GM18502 (cell line): ENCODE measurements around the gene CYP2R1.

ENCODE experiments used
- ATAC-seq: cut with Tn5 transposase; IDR thresholded peaks from one replicate; pipeline ENCODE4 v1.9.1; 2021; ENCODE audit warnings: mild to moderate bottlenecking; ENCODE audit not compliant: unreplicated experiment, poor library complexity

CYP2R1 gene, protein sequence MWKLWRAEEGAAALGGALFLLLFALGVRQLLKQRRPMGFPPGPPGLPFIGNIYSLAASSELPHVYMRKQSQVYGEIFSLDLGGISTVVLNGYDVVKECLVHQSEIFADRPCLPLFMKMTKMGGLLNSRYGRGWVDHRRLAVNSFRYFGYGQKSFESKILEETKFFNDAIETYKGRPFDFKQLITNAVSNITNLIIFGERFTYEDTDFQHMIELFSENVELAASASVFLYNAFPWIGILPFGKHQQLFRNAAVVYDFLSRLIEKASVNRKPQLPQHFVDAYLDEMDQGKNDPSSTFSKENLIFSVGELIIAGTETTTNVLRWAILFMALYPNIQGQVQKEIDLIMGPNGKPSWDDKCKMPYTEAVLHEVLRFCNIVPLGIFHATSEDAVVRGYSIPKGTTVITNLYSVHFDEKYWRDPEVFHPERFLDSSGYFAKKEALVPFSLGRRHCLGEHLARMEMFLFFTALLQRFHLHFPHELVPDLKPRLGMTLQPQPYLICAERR

DNA sequence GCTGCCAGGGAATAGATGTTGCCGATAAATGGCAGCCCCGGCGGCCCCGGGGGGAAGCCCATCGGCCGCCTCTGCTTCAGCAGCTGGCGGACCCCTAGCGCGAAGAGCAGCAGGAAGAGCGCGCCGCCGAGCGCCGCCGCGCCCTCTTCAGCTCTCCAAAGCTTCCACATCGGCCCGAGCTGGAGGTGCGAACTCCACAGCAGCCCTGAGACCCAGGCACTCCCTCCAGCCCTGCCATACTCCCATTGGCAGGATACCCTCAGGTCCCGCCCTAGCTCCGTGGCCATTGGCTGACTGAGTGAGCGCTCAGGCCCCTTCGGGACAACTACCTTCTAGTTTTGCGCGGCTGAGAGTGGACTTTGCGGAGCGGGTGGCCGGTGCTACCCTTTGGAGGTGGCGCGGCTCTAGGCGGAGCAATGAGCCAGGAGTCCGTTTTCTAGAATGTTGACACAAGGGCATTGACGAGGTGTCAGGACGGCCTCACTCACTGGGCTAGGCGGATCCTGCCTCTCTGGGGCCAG lies at the start of gene CYP2R1:
TSS of gene CYP2R1 (minus strand) at position 196 of the 521 bp plus-strand sequence. CDS start at position 170, 26 bp downstream.
- peak; percentile 97 for ATAC-seq

DNA sequence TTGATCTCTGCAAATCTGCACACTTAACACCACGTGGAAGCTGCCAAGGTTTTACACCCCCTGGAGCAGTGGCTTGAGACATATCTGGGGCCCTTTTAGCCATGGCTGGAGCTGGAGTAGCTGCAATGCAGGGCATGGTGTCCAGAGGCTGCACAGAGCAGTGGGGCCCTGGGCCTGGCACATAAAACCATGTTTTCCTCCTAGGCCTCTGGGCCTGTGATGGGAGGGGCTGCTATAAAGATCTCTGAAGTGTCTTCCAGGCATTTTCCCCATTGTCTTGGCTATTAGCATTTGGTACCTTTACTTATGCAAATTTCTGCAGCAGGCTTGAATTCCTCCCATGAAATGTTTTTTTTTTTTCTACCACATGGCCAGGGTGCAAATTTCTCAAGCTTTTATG lies 46.9 kb upstream of the CYP2R1 start:
- ATAC-seq, result no peak

DNA sequence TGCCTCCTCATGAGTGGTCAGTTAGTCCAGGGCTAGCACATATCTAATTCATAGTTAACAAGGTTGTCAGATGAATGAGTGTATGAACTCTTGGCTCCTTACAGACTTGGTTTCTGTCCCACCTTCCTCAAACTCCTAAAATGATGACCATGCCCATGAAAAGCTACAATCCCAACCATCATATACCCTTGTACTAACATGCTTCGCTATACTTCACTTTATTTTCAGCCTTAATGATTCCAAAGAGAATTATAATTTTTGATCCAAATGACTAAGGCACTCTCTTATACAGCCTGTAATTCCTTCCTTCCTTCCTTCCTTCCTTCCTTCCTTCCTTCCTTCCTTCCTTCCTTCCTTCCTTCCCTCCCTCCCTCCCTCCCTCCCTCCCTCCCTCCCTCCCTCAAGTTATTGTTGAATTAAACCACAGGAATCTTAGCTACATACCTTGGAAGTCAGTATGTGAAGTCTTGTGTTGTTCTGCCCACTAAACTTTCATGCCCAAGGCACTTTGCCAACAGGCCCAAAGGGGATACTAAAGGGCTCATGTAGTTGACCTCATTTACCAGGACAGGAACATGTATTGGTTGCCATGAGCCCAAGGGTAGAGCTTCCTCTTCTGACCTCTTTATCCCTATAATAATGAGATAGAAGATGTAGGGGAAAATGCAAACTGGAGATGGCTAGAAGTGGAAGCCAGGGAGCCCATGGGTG lies 42.8 kb upstream of the CYP2R1 start:
- no peak for ATAC-seq

DNA sequence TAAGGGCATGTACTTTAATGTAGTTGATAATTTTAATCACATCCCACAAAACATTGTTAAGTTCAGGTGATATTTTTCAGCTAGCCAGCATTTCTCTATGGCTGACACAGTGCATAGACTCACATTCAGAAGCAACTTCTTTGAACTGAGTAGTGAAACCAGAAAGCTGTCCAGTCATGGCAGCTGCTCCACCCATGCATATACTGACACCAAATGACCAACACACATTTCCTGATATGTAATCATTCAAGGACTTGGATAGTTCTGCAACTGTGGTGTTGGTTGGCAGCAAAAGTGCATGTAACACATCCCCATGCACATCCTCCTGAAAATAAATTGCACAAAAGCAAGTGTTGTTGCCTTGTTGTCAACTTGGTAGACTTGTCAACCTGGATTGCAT lies 40.4 kb upstream of the CYP2R1 start:
- no peak for ATAC-seq

DNA sequence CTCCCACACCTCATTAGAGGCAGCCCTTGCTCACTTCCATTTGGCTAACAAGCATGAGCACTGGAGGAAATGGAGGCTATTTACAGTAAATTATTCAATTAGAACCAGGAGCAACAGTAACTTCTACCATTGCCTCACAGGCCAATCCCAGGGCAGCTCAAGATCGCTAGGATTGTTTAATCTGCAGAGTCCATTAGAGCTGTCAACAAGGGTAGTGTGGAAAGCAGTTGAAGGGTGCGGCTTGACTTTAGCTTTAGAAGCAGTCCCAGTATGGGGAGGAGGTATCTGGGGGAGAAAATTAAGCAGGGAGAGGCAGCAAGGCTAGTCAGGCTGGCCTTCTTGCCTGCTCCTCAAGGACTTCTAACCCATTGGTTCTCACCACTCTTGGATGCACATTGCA lies 38.3 kb upstream of the CYP2R1 start:
- no peak for ATAC-seq

DNA sequence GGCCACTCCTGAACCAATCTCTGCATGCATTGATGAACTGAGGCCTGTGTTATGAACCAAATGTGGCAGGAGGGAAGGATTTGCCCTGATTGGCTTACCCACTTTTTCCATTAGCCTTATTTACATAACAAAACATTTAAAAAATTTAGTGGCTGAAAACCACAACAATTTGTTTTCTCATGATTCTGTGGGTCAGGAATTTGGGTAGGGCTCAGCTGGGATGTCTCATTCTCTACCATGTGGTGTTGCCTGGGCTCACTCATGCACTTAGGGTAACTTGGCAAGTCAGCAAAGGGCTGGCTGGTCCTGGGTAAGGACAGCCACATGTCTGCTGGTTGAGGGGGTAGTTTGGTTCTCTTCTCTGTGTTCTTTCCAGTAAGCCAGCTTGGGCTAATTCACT lies 35.1 kb upstream of the CYP2R1 start:
- no peak for ATAC-seq

DNA sequence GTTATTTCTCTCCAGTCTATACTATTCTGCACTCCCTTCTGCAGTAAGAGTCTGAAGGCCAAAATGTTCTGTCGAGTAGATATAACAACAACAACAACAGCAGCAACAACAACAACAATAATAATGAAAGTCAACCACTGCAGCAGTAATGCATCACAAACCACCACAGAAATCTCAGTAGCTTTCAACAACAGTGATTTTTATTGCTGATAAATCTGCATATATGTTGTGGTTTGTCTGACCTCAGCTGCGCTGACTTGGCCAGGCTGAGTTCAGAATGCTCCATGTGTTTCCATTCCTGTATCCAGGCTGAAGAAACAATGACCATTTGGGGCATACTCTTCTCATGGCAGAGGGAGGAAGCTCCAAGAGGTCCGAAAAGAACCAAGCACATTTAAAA lies 32.3 kb upstream of the CYP2R1 start:
- ATAC-seq, result no peak

DNA sequence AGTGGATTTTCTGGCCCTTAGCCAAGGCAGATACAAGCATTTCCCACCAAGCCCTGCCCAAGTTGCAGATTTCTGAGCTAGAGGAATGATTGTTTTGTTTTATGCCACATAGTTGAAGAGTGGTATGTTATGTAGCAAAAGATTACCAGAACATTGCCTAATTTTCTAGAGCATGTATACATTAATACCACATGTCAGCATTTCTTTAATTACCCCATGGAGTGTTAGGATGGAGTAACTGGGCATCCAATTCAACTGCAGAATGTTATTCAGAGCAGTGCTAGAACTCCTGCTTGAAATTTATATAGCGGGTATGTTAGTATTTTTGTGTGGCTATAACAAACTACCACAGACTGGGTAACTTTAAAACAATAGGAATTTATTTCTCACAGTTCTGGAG lies 24.4 kb upstream of the CYP2R1 start:
- no peak for ATAC-seq

DNA sequence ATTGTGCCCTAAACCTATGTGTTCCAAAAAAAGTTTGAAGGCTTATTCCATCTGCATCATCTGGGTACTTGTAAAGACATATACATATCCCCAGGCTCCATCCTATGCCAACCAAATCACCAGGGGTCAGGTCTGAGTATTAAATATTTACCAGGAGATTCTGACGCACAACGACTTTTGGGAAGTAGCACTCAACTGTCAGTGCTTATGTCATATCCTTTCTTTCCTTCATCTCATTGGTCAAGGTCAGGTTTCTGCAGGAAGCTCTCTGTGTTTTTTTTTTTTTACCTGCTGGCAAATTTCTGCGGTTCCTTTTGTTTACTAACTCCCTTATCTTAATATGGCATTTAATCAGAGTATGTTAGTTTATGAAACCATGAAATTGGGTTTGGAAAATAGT lies 22.5 kb upstream of the CYP2R1 start:
- no peak for ATAC-seq

DNA sequence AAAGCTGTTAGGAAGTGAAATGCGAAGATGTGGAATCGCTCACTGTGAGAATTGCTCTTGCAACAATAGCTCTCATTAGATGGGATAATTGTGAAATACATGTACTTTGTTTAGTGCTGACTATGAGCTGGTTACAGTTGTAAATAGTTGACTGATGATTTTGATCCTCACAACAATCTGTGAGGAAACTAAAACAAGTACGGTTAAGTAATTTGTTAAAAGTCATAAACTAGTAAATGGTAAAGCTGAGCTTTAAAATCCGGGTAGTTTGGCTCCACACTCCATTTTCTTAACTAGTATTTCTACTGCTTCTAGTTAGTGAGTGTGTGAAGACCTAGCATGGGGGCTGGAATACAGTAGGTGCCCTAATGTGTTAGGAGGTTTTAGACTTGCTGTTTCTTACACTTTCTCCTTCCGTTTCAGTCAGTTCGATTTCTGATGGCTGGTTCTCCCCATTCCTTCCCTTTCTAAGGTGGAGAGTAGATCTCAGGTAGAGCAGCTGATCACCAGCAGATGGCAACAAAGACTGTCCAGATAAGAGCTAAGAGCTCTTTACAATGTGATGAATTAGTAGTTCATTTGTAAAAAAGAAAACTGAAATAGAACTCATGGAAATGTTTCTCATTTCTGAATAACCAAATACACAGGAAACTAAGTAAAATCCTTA lies 16.3 kb upstream of the CYP2R1 start:
- no peak for ATAC-seq

DNA sequence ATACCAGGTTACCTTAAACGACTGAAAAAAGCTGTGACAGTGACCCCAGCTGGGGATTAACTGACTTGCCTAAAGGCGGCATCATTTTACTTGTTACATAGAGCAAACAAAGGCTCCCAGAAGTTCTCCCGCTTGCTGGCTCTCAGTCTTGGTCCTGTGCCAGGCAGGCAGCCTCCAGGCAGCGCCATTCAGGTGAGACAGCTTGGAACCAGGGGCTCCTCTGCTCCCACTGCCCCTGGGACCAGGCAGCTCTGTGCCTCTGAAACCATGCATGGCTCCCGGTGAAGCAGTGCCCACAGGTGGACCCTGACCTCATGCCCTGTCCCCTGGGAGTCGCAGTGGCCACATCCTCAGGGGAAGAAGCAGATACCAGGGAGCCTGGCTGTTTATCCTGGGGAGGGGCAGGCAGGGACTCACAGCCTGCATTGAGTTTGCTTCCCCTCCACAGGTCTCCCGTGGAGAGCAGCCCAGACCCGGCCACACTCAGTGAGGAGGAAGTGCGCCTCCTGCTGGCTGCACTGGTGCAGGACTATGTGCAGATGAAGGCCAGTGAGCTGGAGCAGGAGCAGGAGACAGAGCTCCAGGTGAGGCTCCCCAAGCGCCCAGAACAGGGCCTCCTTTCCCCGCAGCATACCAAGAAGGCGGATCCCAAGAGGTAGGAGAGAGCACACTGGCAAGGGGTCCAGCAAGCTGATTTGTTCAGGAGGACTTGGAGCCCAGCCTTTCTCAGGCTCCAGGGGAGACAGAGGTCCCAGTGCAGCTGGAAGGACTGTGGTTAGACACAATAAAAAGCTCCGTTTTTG lies 15.6 kb upstream of the CYP2R1 start:
- peak; percentile 57 for ATAC-seq

DNA sequence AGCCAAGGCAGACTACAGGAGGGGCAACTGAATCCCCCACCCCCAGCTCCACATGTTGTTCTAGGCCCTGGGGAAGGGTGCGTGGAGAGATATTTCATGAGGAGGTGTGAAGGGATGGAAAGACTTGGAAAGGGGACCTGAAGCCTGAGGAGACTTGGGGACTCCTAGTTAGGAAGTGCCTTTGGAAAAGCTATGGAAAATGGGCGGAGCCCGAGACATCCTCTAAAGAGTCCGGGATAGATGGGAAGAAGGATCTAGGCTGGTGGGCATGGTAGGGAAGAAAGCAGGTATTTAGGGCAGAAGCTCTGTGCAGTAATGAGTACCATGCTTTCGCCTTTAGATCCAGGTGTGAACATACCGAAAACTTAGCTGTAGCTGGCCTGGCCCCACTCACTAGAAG lies 15.0 kb upstream of the CYP2R1 start:
- ATAC-seq, result no peak

DNA sequence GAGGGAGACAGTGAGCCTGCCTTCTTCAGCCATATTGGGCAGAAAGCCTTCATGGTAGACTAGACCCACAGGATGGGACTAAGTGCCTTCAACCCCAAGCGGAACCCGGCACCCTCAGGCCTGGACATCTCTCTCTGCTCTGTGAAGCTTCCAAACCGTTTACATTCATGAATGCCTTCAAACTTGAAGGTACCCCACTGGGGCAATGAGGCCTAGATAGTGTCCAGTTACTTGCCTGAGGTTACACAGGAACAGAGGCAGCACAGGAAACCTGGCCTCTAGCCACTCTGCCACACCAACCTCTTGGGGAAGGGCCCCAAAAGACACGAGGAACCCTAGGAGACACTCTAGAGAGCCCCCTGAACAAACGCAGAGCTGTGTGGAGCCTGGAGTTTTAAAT lies 14.5 kb upstream of the CYP2R1 start:
- no peak for ATAC-seq

DNA sequence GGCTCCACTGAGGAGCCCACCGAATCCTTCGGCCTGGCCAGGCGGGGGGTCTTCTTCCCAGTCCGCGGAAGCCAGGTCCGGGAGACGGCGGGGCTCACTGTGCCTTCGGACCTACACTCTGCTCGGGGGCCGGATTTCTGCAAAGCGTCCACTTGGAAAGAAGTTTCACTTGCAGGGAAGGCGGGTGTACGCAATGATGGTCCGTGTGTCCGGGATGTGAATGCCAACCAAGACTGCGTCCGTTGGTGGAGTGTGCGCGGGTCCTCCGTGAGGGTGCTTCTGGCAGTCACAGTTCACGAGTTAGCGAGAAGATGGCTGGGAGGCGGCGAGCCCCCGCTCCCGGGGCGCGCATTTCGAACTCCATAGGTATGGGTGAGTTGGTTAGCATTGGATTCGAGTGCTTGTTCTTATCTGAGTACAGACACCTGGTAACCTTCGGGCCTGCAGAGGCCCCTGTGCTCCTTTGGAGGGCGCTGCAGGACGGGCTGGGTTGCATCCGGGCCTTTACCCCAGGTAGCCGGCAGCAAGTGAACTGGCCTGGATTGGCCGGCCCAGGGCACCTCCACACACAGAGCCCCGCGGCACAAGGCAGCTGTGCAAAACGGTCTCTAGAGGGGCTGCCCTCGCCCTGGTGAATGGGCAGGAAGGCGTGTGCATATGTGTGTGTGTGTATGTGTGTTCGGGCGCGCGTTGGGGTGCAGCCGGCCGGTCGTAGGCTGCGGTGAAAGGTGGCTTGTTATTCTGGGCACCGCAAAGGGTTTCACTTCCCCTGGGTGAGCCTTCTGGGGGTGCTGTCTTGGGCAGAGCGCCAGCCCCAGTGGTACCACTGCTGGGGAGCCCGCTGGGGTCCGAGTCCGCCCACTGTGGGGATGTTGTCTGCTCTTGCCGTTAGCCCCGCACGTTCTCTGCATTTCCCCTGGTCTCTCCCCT lies 13.3 kb upstream of the CYP2R1 start:
- peak; percentile 69 for ATAC-seq

DNA sequence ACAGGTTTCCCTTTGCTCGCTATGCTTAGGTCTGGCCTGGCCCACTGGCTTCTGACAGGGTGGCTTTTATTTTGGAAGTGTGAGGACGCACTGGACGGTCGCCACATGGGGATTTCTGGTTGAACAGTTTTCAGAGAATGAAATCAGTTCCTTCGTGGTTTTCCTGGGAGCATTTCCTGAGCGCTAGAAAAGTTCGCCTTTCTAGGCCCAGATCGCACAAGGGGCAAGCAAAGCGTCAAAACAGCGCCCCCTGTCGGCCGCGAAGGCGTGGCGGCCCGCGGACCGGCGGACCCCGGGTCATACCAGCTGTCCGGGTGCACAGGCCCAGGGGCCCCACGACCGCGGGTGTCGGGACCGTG lies 12.7 kb upstream of the CYP2R1 start:
- ATAC-seq, result peak; percentile 45

DNA sequence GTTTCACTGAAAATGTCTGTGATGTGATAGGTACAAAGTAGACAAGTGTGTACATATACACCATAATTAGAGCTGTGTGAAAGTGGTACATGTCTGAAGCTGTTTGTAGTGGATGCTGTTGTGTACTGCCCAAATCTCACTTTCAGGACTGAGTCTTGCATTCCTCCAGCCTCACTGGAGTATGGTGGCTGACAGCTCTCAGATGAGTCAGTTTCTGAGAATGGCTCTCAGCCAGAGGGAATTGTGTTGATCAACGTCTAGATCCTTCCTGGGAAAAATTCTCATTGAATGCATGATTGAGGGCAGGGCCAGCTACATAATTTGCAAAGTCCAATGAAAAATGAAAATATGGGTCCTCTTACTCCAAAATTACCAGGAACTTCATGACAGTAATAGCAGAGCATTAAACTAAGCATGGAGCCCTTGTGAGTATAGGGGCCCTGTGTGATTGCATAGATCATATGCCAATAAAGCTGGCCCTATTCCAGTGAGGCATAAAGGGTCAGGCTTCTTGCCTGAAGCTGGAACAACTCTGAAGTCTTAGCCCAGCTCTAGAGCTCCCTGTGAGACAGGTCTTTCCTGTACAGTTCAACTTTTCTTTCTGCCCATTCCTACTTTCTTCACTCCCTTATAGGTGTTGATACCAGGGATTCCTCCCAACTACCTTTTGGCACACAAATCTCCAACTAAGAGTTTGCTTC lies 10.8 kb upstream of the CYP2R1 start:
- ATAC-seq, result no peak

DNA sequence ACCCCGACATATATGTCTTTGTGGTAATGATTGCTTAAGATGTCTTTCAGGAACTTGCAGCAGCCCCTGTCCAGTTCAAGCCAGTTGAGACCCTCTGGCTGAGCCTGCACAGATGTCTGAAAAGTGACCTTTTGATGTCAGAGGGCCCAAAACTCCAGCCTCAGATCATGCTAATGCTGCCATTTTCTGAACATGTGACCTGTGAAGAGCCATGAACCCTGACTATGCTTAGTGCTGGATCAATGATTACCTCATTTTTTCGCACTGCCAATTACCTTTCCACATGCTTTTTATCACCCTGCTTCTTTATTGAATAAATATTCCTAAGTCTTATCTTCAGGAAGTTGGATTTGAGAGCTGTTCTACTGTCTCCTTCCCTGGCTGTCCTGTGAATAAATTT lies 6.9 kb upstream of the CYP2R1 start:
- ATAC-seq, result no peak

DNA sequence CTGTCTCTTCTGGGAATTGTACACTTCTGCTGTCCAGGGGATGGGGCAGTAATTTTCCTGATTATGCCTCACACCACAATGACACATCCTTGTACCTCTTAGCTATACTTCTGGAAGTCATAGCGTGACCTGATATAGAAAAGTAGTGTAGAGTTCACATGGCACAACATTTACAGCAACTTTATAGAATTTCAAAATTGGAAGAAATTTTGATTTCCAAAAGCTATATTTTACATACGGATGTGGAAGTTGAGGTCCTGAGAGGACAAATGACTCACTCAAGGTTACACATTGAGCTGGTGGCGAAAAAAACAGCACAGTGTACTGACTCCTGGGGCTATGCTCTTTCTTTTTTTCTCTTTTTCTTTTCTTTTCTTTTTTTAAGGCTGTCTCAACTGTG lies 6.3 kb upstream of the CYP2R1 start:
- no peak for ATAC-seq
